ENCODE measurements around the gene MRPL46. TPM values are rescaled to one million over a fixed set of nuclear protein-coding genes. Genes with fewer than 3 reads are reported as not detected.

The MRPL46 gene
- total RNA-seq, 1 experiment from 2014 or later: 30.5 TPM

- Histone ChIP-seq H4K20me1 (ENCODE audit: insufficient read depth) (no peaks in the 10 kb centered on the region), H3K4me1 (ENCODE audit: control insufficient read depth in 1 of 2, insufficient read depth in 2 of 2, low read length in 2 of 2) (peaks cover 0 to 4% of the 10 kb centered on the region in 2 experiments; a peak in 1 of 4 replicates), H3K4me2 (ENCODE audit: low read length) (no peak overlapping the region), H3K4me3 (replicated peaks in 1 of 2; ENCODE audit: low read depth in 1 of 2, low read length in 2 of 2) (no peak overlapping the region), H3K79me2 (ENCODE audit: insufficient read depth, low read length) (no peaks in the 10 kb centered on the region), H3K27ac (ENCODE audit: low read depth, low read length) (no peak overlapping the region), H3K9ac (ENCODE audit: low read length) (no peak overlapping the region), H2AFZ (ENCODE audit: low read depth, low read length, poor library complexity, severe bottlenecking) (no peak overlapping the region), H3K9me2 (ENCODE audit: insufficient read depth) (no peaks in the 10 kb centered on the region), H3K9me3 (ENCODE audit: control insufficient read depth in 1 of 2, insufficient read depth in 1 of 2, low read depth in 1 of 2, low read length in 2 of 2) (peaks cover 0 to 11% of the 10 kb centered on the region in 2 experiments; a peak in 2 of 4 replicates), H3K27me3 (ENCODE audit: insufficient read depth, low read length) (0 out of 2 replicates have a peak, but pooled peaks cover 4% of the 10 kb centered on the region), H3K36me3 (ENCODE audit: control insufficient read depth in 1 of 2, insufficient read depth in 2 of 2, low read length in 2 of 2) (no peaks in the 10 kb centered on the region)
- ATAC-seq (no peak), DNase-seq (ENCODE audit: low read depth, low spot score) (no peak)
- ChIA-PET RAD21 (ENCODE audit: low non-redundant PET in 1 of 2, low total read pairs in 2 of 2, uncharacterized antibody in 2 of 2, unreplicated experiment in 2 of 2) (no interaction called here), POLR2A (no interaction called here), CTCF (interaction anchor here (1.2 kb wide), 1 partner anchor 14 kb away, joined by 3 read pairs; no protein-coding TSS in a partner anchor)
- intact Hi-C loops (cut with micrococcal nuclease): loop anchor here (5.0 kb wide), 1 partner anchor 104 kb away; no protein-coding TSS in a partner anchor
- TF ChIP-seq POLR2AphosphoS5 (IDR thresholded peaks at IDR 0.05; ENCODE audit: low read depth, low read length) (no peak), POLR2A (IDR thresholded peaks at IDR 0.05; ENCODE audit: borderline replicate concordance, extremely low read depth, insufficient read depth, insufficient read length) (no peak), SIN3A (IDR thresholded peaks at IDR 0.05; ENCODE audit: low read depth) (no peak), MAX (IDR thresholded peaks at IDR 0.05) (no peak)
- TF ChIP-seq, protein P1, sequence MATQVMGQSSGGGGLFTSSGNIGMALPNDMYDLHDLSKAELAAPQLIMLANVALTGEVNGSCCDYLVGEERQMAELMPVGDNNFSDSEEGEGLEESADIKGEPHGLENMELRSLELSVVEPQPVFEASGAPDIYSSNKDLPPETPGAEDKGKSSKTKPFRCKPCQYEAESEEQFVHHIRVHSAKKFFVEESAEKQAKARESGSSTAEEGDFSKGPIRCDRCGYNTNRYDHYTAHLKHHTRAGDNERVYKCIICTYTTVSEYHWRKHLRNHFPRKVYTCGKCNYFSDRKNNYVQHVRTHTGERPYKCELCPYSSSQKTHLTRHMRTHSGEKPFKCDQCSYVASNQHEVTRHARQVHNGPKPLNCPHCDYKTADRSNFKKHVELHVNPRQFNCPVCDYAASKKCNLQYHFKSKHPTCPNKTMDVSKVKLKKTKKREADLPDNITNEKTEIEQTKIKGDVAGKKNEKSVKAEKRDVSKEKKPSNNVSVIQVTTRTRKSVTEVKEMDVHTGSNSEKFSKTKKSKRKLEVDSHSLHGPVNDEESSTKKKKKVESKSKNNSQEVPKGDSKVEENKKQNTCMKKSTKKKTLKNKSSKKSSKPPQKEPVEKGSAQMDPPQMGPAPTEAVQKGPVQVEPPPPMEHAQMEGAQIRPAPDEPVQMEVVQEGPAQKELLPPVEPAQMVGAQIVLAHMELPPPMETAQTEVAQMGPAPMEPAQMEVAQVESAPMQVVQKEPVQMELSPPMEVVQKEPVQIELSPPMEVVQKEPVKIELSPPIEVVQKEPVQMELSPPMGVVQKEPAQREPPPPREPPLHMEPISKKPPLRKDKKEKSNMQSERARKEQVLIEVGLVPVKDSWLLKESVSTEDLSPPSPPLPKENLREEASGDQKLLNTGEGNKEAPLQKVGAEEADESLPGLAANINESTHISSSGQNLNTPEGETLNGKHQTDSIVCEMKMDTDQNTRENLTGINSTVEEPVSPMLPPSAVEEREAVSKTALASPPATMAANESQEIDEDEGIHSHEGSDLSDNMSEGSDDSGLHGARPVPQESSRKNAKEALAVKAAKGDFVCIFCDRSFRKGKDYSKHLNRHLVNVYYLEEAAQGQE (IDR thresholded peaks at IDR 0.05; ENCODE audit: low read depth): no peak
- no TSS peak for BruUV-seq (replicated peaks)
These were observed 26.0 kb downstream of the MRPL46 start for GRCh38 chr15:88441076-88441730.

Measured in HCT116 (cell line).